DMS53 treated with DMSO at 0.1 percent for 48 hours (cell line): ENCODE data around the gene CPN2.
A peak's percentile ranks its signal among the peaks of the same experiment; 100 is the strongest.

Experiments used
- DNase-seq: peaks from one replicate; lab custom pipeline; 2025; ENCODE audit not compliant: unreplicated experiment; lab: John Stamatoyannopoulos, UW

CPN2 gene

GRCh38 chr3:194351080-194351672 lies at the start of gene CPN2:
Gene CPN2, minus strand, starts transcription at chr3:194351328. Its CDS starts 8,626 bp downstream, at chr3:194342702.
- DNase-seq = no peak

- peak; percentile 8 for DNase-seq
These were observed 48.8 kb upstream of the CPN2 start for GRCh38 chr3:194399874-194400411.

GRCh38 chr3:194399166-194399565 lies 48.0 kb upstream of the CPN2 start, which contains the start of gene GP5:
Gene GP5, minus strand, starts transcription at chr3:194399266. Its CDS starts 984 bp downstream, at chr3:194398282.
- DNase-seq = no peak

GRCh38 chr3:194397757-194398312 lies 46.7 kb upstream of the CPN2 start:
- no peak for DNase-seq

- DNase-seq = peak; percentile 6
These were observed 46.0 kb upstream of the CPN2 start for GRCh38 chr3:194396859-194397756.

- DNase-seq = no peak
These were observed 45.4 kb upstream of the CPN2 start for GRCh38 chr3:194396539-194396858.

- no peak for DNase-seq
These were observed 44.8 kb upstream of the CPN2 start for GRCh38 chr3:194395778-194396538.

- no peak for DNase-seq
These were observed 44.1 kb upstream of the CPN2 start for GRCh38 chr3:194395212-194395611.

GRCh38 chr3:194392576-194392975 lies 41.4 kb upstream of the CPN2 start:
- DNase-seq = no peak

GRCh38 chr3:194390835-194391234 lies 39.7 kb upstream of the CPN2 start:
- DNase-seq = no peak

GRCh38 chr3:194389269-194389668 lies 38.1 kb upstream of the CPN2 start:
- no peak for DNase-seq

GRCh38 chr3:194387926-194388418 lies 36.8 kb upstream of the CPN2 start:
- no peak for DNase-seq

GRCh38 chr3:194387276-194387675 lies 36.1 kb upstream of the CPN2 start:
- no peak for DNase-seq

GRCh38 chr3:194386648-194387047 lies 35.5 kb upstream of the CPN2 start:
- DNase-seq = peak; percentile 64

GRCh38 chr3:194386066-194386465 lies 34.9 kb upstream of the CPN2 start:
- DNase-seq = no peak

GRCh38 chr3:194384569-194385001 lies 33.5 kb upstream of the CPN2 start:
- DNase-seq = no peak

- no peak for DNase-seq
These were observed 33.0 kb upstream of the CPN2 start for GRCh38 chr3:194384156-194384555.

- DNase-seq = no peak
These were observed 32.3 kb upstream of the CPN2 start for GRCh38 chr3:194383276-194383940.

GRCh38 chr3:194382892-194383223 lies 31.7 kb upstream of the CPN2 start:
- no peak for DNase-seq

GRCh38 chr3:194382196-194382891 lies 31.2 kb upstream of the CPN2 start:
- DNase-seq = no peak
